HepG2 (cell line): ENCODE data around the gene SEMA4C. TPM values are rescaled to one million over a fixed set of nuclear protein-coding genes. Genes with fewer than 3 reads are reported as not detected.

ENCODE experiments used
- CREB1 ChIP-seq, 2 experiments: fragments of 450-650 bp in 1 of 2; IDR thresholded peaks; 2 replicates each; pipeline ENCODE4 v1.6.1; 2016 to 2017; ENCODE audit warnings: control low read depth in 1 of 2, mild to moderate bottlenecking in 1 of 2, missing compliant biosample characterization in 1 of 2, missing genetic modification characterization in 1 of 2
- HNRNPUL1 ChIP-seq: fragments of 200-400 bp; formaldehyde crosslinking; IDR thresholded peaks from 2 replicates; pipeline ENCODE4 v1.6.1; 2017; ENCODE audit warnings: low read depth, mild to moderate bottlenecking, low read length, moderate library complexity
- KLF13 ChIP-seq: sonication (generic); formaldehyde crosslinking; IDR thresholded peaks from 2 replicates; pipeline ENCODE4 v1.4.0; 2020; ENCODE audit warnings: mild to moderate bottlenecking, missing genetic modification reagents
- KLF15 ChIP-seq: sonication (generic); formaldehyde crosslinking; IDR thresholded peaks from 2 replicates; pipeline ENCODE4 v1.8.1; 2023; ENCODE audit warnings: borderline replicate concordance, mild to moderate bottlenecking, inconsistent platforms, missing genetic modification reagents, mixed read lengths
- MYC ChIP-seq: sonication (generic); formaldehyde crosslinking; IDR thresholded peaks from 2 replicates; pipeline ENCODE4 v1.9.0; 2021; ENCODE audit warnings: missing genetic modification reagents, borderline replicate concordance
- NR1H2 ChIP-seq: sonication (generic); formaldehyde crosslinking; IDR thresholded peaks from 2 replicates; pipeline ENCODE4 v1.8.1; 2022; ENCODE audit warnings: low read depth, missing genetic modification reagents, borderline replicate concordance
- PTBP1 ChIP-seq: fragments of 200-400 bp; formaldehyde crosslinking; IDR thresholded peaks from 2 replicates; pipeline ENCODE4 v1.6.1; 2018; ENCODE audit warnings: low read length, low read depth; ENCODE audit not compliant: poor library complexity, severe bottlenecking
- ZNF556 ChIP-seq: sonication (generic); formaldehyde crosslinking; IDR thresholded peaks from 2 replicates; pipeline ENCODE4 v1.4.0; 2020; ENCODE audit warnings: mild to moderate bottlenecking, missing genetic modification reagents, borderline replicate concordance
- polyA plus RNA-seq, 8 experiments: library from polyadenylated mRNA; depleted of rRNA in 3 of 8; stranded (reverse) in 7 of 8; unstranded in 1 of 8; fragments of >200 nt; fragmentation: Illumina TruSeq in 4 of 8; extraction: Trizol in 4 of 8; gene quantifications; 2 replicates each; pipeline versions ENCODE4 v1.2.1 to v1.2.3, GENCODE V29; 2011 to 2016; ENCODE audit warnings: low read depth in 4 of 8, missing spikeins in 1 of 8, mixed read lengths in 1 of 8; ENCODE audit not compliant: insufficient read depth in 1 of 8
- total RNA-seq, 5 experiments: library from RNA; depleted of rRNA; stranded (reverse); fragments of >200 nt; fragmentation: Illumina TruSeq; extraction: Trizol; gene quantifications; 2 replicates each; pipeline ENCODE4 v1.2.3, GENCODE V29; 2016; ENCODE audit warnings: low read depth in 1 of 5
- TF ChIP-seq, protein P1 (sequence below): sonication (generic); formaldehyde crosslinking; IDR thresholded peaks from 2 replicates; pipeline ENCODE4 v1.9.0; 2021; ENCODE audit warnings: missing genetic modification reagents, borderline replicate concordance
- TF ChIP-seq, protein P2 (sequence below): sonication (generic); formaldehyde crosslinking; IDR thresholded peaks from 2 replicates; pipeline ENCODE4 v1.5.1; 2020; ENCODE audit warnings: mild to moderate bottlenecking, missing genetic modification reagents, moderate library complexity
- TF ChIP-seq, protein P3 (sequence below): IDR thresholded peaks from 2 replicates; pipeline ENCODE4 v1.6.1; 2016
- TF ChIP-seq, protein P4 (sequence below): sonication (generic); formaldehyde crosslinking; IDR thresholded peaks from 2 replicates; pipeline ENCODE4 v1.5.0; 2020; ENCODE audit warnings: mild to moderate bottlenecking, missing genetic modification reagents, borderline replicate concordance
- TF ChIP-seq, protein P5 (sequence below): sonication (generic); formaldehyde crosslinking; IDR thresholded peaks from 2 replicates; pipeline ENCODE4 v1.4.0; 2020; ENCODE audit warnings: missing genetic modification reagents; ENCODE audit errors: not compliant biosample characterization

SEMA4C gene
- total and polyA plus RNA-seq, 2 of the 13 experiments (the other 11 are each of a cell fraction or from before 2014, with no cell fraction given): 25.9 to 46.6 TPM

GRCh38 chr2:96815326-96816126 lies 54.4 kb downstream of the SEMA4C start (continued):
- TF ChIP-seq KLF13 (CRISPR knock-in tag) (no peak), PTBP1 (no peak), HNRNPUL1 (no peak), ZNF556 (CRISPR knock-in tag) (peak; percentile 22; the same call in 1 of the 2 replicates), KLF15 (CRISPR knock-in tag) (no peak), CREB1 (IDR thresholded peaks at IDR 0.05) (no peak), CREB1 (CRISPR knock-in tag; IDR thresholded peaks at IDR 0.05) (no peak), MYC (CRISPR knock-in tag) (peak; percentile 62; the same call in 1 of the 2 replicates), NR1H2 (0 out of 2 replicates have a peak, but pooled peaks have one; percentile 56)
- TF ChIP-seq, protein P1, sequence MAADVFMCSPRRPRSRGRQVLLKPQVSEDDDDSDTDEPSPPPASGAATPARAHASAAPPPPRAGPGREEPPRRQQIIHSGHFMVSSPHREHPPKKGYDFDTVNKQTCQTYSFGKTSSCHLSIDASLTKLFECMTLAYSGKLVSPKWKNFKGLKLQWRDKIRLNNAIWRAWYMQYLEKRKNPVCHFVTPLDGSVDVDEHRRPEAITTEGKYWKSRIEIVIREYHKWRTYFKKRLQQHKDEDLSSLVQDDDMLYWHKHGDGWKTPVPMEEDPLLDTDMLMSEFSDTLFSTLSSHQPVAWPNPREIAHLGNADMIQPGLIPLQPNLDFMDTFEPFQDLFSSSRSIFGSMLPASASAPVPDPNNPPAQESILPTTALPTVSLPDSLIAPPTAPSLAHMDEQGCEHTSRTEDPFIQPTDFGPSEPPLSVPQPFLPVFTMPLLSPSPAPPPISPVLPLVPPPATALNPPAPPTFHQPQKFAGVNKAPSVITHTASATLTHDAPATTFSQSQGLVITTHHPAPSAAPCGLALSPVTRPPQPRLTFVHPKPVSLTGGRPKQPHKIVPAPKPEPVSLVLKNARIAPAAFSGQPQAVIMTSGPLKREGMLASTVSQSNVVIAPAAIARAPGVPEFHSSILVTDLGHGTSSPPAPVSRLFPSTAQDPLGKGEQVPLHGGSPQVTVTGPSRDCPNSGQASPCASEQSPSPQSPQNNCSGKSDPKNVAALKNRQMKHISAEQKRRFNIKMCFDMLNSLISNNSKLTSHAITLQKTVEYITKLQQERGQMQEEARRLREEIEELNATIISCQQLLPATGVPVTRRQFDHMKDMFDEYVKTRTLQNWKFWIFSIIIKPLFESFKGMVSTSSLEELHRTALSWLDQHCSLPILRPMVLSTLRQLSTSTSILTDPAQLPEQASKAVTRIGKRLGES (CRISPR knock-in tag): 0 out of 2 replicates have a peak, but pooled peaks have one; percentile 24
- TF ChIP-seq, protein P2, sequence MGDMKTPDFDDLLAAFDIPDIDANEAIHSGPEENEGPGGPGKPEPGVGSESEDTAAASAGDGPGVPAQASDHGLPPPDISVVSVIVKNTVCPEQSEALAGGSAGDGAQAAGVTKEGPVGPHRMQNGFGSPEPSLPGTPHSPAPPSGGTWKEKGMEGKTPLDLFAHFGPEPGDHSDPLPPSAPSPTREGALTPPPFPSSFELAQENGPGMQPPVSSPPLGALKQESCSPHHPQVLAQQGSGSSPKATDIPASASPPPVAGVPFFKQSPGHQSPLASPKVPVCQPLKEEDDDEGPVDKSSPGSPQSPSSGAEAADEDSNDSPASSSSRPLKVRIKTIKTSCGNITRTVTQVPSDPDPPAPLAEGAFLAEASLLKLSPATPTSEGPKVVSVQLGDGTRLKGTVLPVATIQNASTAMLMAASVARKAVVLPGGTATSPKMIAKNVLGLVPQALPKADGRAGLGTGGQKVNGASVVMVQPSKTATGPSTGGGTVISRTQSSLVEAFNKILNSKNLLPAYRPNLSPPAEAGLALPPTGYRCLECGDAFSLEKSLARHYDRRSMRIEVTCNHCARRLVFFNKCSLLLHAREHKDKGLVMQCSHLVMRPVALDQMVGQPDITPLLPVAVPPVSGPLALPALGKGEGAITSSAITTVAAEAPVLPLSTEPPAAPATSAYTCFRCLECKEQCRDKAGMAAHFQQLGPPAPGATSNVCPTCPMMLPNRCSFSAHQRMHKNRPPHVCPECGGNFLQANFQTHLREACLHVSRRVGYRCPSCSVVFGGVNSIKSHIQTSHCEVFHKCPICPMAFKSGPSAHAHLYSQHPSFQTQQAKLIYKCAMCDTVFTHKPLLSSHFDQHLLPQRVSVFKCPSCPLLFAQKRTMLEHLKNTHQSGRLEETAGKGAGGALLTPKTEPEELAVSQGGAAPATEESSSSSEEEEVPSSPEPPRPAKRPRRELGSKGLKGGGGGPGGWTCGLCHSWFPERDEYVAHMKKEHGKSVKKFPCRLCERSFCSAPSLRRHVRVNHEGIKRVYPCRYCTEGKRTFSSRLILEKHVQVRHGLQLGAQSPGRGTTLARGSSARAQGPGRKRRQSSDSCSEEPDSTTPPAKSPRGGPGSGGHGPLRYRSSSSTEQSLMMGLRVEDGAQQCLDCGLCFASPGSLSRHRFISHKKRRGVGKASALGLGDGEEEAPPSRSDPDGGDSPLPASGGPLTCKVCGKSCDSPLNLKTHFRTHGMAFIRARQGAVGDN (CRISPR knock-in tag): peak; percentile 91
- TF ChIP-seq, protein P3, sequence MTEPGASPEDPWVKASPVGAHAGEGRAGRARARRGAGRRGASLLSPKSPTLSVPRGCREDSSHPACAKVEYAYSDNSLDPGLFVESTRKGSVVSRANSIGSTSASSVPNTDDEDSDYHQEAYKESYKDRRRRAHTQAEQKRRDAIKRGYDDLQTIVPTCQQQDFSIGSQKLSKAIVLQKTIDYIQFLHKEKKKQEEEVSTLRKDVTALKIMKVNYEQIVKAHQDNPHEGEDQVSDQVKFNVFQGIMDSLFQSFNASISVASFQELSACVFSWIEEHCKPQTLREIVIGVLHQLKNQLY (CRISPR knock-in tag): 0 out of 2 replicates have a peak, but pooled peaks have one; percentile 10
- TF ChIP-seq, protein P4, sequence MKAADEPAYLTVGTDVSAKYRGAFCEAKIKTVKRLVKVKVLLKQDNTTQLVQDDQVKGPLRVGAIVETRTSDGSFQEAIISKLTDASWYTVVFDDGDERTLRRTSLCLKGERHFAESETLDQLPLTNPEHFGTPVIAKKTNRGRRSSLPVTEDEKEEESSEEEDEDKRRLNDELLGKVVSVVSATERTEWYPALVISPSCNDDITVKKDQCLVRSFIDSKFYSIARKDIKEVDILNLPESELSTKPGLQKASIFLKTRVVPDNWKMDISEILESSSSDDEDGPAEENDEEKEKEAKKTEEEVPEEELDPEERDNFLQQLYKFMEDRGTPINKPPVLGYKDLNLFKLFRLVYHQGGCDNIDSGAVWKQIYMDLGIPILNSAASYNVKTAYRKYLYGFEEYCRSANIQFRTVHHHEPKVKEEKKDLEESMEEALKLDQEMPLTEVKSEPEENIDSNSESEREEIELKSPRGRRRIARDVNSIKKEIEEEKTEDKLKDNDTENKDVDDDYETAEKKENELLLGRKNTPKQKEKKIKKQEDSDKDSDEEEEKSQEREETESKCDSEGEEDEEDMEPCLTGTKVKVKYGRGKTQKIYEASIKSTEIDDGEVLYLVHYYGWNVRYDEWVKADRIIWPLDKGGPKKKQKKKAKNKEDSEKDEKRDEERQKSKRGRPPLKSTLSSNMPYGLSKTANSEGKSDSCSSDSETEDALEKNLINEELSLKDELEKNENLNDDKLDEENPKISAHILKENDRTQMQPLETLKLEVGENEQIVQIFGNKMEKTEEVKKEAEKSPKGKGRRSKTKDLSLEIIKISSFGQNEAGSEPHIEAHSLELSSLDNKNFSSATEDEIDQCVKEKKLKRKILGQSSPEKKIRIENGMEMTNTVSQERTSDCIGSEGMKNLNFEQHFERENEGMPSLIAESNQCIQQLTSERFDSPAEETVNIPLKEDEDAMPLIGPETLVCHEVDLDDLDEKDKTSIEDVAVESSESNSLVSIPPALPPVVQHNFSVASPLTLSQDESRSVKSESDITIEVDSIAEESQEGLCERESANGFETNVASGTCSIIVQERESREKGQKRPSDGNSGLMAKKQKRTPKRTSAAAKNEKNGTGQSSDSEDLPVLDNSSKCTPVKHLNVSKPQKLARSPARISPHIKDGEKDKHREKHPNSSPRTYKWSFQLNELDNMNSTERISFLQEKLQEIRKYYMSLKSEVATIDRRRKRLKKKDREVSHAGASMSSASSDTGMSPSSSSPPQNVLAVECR (CRISPR knock-in tag): peak; percentile 81; the same call in 1 of the 2 replicates
- TF ChIP-seq, protein P5, sequence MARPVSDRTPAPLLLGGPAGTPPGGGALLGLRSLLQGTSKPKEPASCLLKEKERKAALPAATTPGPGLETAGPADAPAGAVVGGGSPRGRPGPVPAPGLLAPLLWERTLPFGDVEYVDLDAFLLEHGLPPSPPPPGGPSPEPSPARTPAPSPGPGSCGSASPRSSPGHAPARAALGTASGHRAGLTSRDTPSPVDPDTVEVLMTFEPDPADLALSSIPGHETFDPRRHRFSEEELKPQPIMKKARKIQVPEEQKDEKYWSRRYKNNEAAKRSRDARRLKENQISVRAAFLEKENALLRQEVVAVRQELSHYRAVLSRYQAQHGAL: peak; percentile 81
